Stimulated activated CD4-positive, alpha-beta T cell treated with anti-CD3 and anti-CD28 coated beads, Interleukin-1b, Interleukin-23, amount 100 ng/mL, for 1 hour (primary cell): Measurements from ENCODE around the gene PCOLCE2.
"Not testable (repeated sequence)": the region's sequence is repeated elsewhere in the genome, so short reads cannot be mapped to it uniquely, and the experiment has no call there.

Experiments
- DNase-seq, 2 donors: peaks; one replicate each; pipeline ENCODE4 v3.0.0-alpha.2; 2020; ENCODE audit warnings: low read depth in 2 of 2

Gene PCOLCE2

DNA sequence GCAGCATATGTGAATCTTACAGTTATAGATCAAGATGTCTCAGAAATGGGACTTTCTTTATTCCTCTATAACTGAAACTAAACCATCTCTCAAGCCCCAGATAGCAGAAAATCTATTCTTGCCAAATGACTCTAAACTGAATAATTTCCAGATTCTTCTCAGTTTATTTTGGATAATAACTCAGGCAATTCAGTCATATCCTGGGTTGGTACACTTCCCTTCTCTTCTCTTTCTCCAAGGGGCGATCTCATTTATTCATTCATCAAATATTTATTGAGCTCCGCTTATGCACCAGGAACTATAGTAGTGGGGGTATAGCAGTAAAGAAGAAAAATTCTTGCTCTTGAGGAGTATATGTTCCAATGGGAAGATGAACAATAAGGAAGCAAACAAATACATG is 13.5 kb upstream of the PCOLCE2 start:
- DNase-seq: no peak

DNA sequence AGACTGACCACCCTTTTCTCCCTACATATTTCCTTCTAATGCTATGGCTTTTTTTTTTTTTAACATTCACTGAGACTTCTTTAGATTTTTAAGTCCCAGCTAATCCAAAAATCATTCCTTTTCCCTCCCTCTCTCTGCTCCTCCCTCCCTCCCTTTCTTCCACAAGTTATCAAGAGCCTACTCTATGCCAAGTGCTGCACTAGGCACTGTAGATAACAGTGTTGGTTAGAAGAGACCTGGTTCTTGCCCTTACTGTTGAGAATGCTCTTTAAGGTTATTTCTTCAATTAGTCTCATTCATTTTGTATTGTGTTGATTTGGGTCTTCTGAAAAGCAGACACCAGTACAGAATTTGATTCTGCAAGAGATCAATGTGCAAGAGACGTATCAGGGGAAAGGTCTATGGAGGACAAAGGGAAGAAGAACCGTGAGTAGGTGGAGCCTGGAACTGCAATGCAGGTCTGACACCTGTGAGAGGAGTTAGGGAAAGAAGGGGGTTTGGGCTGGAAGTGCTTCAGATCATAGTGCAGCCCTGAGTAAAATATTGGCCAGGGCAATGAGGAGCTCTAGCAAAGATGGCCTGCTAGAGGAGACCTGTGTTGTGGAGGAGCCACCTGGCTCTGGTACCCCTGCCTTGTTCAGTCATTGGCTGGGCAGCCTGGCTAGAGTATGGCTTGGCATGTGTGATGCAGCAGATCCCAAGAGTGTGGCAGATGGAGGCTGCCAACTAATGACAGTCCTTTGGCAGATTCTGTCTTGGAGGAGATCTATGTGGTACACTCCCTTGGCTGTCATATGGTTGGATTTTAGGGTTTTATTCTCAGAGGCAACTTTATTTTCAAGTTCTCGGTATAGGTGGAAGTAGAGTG is 9.7 kb upstream of the PCOLCE2 start:
- DNase-seq: no peak

DNA sequence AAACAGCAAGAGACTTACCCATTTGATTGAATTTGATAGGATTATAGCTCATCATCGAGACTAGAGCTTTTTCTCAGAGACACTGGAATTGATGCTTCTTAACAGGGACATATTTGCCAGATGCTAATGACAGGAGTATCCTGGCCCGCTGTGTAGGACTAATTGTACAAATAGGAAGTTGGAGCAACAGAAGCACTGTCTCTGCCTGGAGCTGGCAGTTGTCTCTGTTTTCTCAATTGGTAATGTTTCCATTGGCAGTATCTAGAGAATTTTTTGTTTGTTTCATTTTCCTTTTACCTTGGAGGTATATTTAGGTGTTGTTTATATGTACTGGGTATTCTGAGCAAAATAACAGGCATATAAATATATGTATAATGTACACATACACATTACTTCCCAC is 8.9 kb upstream of the PCOLCE2 start:
- DNase-seq: no peak

DNA sequence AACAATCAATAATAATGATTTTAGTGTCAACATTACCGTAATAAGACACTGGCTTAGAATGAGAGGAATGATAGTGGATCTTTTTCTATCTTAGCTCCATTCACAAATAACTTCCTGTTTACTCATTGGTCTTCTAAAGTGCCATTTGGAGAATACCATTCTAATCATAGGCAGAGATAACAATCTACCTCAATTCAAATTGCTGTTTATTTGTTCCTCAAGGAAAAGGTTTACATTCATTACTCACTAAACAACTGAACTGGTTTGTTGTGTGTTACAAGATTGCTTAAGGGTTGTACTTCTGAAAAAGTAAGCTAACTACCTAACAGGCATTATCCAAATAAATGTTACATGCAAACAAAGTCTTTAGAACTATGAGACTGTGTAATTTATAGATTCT is 8.1 kb upstream of the PCOLCE2 start:
- no peak for DNase-seq

DNA sequence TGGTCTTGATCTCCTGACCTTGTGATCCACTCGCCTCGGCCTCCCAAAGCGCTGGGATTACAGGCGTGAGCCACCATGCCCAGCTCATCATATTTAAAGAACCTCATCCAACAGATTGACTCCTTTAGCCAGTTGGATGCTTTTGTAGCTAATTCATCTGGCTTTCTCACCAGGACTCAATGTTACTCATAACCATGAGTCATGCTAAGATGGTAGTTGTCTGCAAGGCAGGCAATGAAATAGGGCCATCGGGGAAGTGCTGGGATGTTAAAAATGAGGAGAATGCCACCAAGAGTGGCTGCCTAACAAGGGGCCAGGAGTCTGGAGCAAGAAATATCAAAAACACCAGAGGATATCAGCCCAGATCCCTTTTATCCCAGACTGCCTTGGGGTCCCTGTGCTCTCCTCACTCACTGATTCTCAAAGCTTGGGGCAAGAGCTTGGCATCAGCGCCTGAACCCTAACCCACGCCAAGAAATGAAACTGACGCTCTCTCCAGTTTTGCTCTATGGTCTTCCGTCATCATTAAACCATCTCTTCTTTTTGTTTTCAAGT is 7.4 kb upstream of the PCOLCE2 start:
- DNase-seq: no peak

DNA sequence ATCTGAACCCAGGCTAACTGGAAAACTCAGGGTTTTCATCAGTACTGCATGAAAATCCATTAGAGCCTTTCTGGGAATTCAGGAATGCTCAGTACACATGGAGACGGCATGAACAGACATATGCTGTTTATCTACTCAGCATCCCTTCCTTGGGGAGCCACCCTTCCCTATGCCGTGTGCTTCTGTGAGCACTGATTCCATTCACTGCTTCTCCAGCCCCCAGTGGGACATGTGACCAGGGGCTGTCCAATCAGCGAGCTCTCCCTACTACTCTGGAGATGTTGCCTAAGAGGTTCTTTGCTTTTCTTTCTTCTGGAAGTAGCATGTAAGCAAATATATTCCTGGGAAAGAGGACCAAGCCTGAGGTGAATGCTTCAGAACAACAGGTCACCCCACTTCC is 5.6 kb upstream of the PCOLCE2 start:
- no peak for DNase-seq

DNA sequence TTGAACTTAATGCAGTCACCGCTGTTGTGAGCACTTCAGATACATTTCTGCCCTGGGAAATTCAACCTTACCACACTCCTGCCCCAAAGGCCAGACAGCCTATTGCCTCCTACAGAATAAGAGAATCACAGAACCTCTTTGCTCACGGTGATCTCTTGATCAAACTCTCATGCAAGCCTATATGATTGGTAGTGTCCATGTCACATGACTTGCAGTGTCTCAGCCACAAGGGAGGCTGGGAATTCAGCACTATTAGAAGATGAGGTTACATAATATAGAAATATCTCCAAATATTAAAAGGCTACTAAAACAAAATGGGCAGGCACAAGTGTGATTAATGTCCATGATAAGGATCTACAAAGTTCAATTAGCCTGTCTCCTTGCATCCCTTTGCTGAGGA is 3.8 kb upstream of the PCOLCE2 start:
- no peak for DNase-seq

DNA sequence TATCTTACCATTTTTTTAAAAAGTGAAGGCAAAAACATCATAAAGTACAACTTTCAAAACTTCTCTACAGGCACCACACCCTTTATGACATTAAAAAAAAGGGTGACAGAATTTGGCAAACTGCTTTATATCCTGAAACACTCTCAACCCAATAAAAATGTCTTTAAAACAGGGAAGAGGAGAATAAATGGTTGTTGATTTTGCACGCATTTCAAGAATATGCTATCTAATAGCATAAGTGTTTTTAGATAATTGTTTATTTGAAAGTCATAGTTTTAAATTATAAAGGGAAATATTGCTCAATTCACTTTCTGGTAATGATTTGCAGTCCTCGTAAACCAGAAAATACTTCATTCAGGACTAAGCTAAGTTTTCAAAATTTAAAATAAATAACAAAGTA is 1.7 kb upstream of the PCOLCE2 start:
- DNase-seq: no peak

DNA sequence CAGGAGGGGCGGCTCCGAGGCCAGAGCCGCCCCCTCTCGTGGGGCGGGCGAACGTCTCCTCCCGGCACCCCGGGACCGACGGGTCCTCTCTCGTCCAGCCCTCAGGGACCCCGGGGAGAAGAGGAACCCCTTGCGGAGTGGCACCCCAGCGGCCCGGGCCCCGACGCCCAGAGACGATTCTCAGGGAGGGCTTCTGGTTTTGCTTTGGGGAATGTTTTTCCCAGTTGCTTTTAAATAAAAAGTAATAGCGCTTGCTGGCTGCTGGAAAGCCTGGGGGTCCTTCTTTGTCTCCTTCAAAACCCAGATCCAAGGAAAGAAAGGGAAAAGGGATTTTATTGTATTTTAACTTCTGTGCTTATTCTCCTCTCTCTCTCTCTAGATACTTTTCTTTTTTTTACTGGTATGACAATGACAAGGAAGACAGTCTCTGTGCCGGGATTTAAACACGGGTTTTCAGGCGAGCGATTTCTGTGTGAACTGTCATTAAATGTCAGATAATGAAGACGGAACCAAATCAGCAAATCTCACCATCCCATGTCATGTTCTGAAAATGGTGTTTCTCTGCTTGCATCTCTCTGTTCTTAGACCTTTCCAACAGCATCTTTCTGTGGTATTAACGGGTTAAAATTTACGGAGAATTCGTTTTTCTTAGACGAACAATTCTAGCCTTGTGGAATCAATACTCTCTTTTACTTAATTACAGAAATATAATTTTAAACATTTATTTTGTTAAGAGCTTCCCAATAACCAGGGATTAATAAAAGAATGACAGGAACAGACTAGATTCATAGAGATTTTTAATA is 530 bp upstream of the PCOLCE2 start:
- no peak for DNase-seq

DNA sequence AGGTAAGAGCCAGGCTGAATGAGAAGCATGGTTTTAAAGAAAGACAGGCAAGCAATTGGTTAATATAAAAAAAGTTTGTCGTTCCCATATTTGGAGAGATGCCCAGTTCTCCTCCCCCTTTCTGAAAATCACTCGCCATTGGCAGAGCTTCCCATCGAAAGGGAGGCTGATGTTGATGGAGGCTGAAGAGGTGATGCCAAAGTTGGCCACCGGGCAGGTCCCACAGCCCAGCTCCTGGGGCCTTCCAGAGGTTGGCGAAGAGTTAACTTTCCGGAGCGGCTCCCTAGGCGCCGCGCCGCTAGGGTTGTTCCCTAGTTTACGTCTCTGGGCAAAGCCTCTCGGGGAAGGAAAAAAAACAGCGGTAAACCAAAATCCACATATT is 793 bp downstream of the PCOLCE2 start:
- DNase-seq: no peak

DNA sequence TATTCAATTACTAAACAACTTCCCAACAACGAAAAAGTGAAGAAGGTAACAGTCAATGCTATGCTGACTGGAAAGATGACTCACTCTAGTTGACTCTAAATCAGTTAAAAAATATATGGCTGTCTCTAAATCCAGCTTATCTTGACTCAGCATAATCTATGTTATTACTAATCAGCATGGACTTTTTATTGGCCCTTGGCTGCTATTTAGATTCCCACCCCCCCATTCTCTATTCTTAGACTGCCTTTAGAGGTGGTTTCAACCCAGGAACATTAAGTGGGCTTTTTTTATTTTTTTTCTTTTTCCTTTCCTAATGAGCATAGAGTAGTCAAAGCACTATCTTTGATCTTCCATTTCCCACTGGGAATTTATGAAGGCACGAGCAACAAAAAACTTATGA is 1.9 kb downstream of the PCOLCE2 start:
- DNase-seq: no peak

DNA sequence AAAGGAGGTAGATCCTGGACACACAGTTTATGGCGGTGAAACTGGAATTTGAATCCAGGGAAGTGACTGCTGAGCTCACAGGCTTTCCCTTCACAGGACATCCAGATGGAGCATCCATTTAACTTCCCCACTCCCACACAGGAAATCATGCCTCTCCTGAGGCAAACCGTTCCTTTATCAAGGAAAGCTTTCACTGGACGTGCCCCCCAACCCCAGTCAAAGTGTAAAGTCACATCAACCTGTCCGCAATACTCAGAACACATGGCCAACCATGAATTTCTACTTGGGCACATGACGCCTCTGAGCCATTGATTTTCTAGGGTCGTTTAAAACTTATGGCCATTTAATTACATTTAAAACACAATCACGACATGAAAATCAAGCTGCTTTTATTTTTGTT is 2.9 kb downstream of the PCOLCE2 start:
- no peak for DNase-seq

DNA sequence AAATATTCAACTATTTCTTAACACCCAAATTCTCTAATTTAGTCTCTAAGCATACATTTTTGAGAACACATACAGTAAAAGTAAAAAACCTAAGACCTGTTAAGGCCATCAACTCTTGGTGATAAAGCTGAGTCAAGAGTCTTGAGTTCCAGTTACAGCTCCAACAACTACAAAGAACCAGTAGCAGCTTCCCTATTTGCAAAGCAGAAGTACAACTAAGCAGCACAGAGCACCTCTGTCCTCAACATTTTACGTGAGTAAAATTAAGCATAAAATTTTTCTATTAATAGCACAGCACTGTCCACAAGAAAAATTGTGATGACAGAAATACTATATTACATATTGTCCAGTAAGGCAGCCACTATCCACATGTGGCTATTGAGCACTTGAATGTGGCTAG is 4.4 kb downstream of the PCOLCE2 start:
- DNase-seq: no peak

DNA sequence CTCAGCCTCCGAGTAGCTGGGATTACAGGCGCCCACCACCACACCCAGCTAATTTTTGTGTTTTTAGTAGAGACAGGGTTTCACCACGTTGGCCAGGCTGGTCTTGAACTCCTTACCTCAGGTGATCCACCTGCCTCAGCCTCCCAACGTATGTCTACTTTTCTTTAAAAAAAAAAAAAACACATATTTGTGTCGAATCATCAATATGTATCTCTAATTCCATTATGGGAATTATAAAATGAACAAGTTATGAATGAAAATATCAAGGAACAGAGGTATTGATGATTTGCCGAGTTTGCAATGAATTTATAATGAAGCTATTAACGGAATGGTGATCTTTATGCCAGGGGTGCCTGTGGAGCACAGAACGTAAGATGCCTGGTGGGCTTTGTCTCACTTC is 5.3 kb downstream of the PCOLCE2 start:
- DNase-seq: not testable (repeated sequence)

DNA sequence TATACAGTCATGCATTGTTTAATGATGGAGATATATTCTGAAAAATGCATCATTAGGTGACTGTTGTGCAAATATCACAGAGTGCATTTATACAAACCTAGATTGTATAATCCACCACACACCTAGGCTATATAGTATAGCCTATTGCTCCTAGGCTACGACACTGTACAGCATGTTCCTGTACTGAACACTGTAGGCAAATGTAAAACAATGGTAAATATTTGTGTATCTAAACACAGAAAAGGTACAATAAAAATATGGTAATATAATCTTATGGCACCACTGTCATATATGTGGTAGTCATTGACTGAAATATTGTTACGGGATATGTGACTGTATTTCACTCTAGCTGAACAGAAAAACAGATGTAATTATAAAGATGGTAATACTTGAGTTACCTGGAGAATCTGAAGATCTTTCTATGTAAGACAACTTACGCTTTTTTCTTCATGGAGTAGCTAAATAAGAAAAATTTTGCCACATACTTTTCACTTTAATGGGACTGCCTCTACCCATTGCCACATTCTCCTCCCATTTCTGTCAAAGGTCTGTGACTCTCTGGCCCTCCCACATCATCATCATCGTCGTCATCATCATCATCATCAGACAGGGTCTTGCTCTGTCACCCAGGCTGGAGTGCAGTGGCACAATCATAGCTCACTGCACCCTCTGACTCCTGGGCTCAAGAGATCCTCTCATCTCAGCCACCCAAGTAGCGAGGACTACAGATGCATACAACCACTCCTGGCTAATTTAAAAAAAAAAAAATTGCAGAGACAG is 7.2 kb downstream of the PCOLCE2 start:
- no peak for DNase-seq

DNA sequence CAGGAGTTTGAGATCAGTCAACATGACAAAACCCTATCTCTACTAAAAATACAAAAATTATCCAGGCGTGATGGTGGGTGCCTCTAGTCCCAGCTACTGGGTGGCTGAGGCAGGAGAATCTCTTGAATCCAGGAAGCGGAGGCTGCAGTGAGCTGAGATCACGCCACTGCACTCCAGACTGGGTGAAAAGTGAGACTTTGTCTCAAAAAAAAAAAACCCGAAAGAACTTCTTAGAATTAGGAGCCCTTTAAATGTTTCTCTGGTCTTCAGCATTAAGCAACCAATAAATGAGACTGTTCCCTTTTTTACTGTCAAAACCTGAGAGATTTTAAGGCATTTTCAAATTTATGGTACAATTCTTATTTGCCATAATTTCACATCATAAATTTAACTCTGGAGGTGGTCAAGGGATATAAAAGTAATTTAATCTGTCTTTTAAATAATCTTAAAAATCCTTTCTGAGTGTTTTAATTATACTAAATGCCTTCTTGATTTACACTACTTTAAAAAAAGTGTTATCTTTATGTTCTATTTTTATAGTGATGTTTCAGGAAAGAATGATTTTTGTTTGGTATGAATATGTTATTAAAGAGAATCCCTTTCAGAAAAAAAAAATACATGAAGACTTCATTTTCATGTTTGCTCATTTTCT is 10.1 kb downstream of the PCOLCE2 start:
- no peak for DNase-seq

DNA sequence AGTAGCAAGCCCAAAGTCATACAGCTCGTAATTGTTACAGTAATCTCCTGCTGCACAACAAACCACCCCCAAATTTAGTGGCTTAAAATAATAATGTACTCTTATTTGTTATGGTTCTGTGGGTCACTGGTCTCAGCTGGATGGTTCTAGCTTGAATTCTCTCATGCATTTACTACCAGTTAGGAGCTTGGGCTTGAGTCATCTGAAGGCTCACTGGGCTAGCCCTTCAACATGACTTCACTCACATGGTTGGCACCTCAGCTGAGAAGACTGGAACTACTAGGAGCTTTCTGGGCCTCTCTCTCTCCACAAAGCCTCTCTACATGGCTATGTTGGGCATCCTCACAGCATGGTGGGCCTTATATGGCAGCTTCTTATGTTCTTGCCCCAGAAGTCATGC is 12.5 kb downstream of the PCOLCE2 start:
- no peak for DNase-seq

DNA sequence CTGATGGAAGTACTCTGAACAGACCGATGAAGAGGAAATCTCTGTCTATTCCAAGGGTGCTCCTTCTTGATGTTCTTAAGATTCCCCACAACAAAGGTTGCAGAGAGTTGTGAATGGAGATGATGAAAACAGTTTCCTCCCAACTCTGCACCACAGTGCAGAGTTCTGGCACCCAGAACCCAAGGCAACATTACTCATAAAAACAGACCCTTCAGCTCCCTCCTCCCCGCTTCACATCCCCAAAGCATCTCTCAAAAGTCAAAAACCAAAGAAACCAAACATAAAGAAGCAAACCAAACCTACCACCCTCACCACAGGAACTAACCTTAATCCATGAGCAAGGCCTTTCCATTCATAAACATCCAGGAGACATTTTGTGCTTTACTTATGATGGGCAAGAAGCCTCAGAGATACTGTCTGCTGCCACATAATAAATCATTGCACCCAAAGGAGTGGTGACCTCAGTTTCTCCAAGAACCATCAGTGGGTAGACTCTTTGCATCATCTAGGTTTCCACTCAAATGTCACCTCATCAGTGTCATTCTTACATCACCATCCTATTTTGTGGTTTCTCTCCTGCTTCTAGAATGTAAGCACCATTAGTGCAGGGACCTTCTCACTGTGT is 13.2 kb downstream of the PCOLCE2 start:
- DNase-seq: no peak

DNA sequence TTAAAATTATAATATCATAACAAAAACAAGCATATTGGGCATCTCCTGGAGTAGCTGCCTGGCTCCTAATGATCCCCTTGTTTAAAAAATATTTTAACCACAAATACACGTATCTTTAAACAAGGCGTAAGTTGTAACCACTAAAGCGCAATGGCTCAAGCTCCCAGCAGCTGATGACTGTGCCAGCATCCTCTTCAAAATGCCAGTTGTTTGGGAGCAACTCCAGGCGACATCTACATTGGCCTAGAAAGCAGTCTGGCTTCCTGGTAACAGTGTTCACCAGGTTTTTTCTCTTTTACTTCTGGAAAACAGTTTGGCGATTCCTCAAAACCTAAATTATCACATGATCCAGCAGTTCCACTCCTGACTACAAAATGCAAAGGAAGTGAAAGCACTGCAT is 13.8 kb downstream of the PCOLCE2 start:
- no peak for DNase-seq

DNA sequence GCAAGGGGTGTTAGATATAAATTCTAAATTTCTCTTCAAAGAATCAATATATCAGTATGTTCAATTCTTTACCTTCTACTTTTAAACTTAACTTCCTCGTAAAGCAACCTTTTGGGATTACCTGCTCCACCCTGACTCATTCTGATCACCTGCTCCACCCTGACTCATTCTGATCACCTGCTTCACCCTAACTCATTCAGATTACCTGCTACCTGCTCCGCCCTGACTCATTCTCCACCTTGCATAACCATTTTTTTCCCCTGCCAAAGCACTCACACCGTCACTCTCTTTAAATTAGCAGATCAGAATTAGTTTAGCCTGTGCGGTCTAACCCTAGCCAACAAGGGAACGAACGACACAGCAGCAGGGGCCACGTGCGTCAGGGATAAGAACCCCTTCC is 20.5 kb downstream of the PCOLCE2 start:
- not testable (repeated sequence) for DNase-seq
